Vagina (tissue), 2 donors: ENCODE results near the gene NPBWR2. TPM values are rescaled to one million over a fixed set of nuclear protein-coding genes. Genes with fewer than 3 reads are reported as not detected.
"Not testable (repeated sequence)": the region's sequence is repeated elsewhere in the genome, so short reads cannot be mapped to it uniquely, and the experiment has no call there.

Experiments used
- DNase-seq, 2 donors: peaks; one replicate each; pipeline ENCODE4 v3.0.0-alpha.2; 2017; ENCODE audit errors: extremely low spot score in 2 of 2
- H3K27ac ChIP-seq: fragments of 200-600 bp; sonication (generic); one replicate; pipeline ENCODE4 v1.5.1; 2019
- H3K27me3 ChIP-seq: fragments of 200-600 bp; sonication (generic); one replicate; pipeline ENCODE4 v1.5.1; 2019
- H3K36me3 ChIP-seq, 2 donors: fragments of 200-600 bp; sonication (generic); one replicate each; pipeline ENCODE4 v1.5.1; 2017 to 2019
- H3K4me1 ChIP-seq: fragments of 200-600 bp; sonication (generic); one replicate; pipeline ENCODE4 v1.5.1; 2019
- H3K4me3 ChIP-seq, 2 donors: fragments of 200-600 bp; sonication (generic); 1 replicate in 1 of 2; 2 replicates in 1 of 2; pipeline ENCODE4 v1.5.1; 2016 to 2019
- H3K9me3 ChIP-seq: fragments of 200-600 bp; sonication (generic); one replicate; pipeline ENCODE4 v1.5.1; 2019
- CTCF ChIP-seq, 3 experiments: fragments of 450-650 bp in 2 of 3; fragments of 200-600 bp in 1 of 3; sonication (generic) in 1 of 3; IDR thresholded peaks; one replicate each; pipeline ENCODE4 v1.5.1; 2017 to 2019; ENCODE audit warnings: antibody characterized with exemption in 3 of 3, mild to moderate bottlenecking in 2 of 3, moderate library complexity in 2 of 3
- POLR2A ChIP-seq, 2 donors: fragments of 450-650 bp; IDR thresholded peaks; one replicate each; pipeline ENCODE4 v1.6.1; 2017; ENCODE audit warnings: antibody characterized with exemption in 2 of 2, mild to moderate bottlenecking in 2 of 2, moderate library complexity in 2 of 2
- POLR2AphosphoS5 ChIP-seq, 2 donors: sonication (generic); formaldehyde crosslinking; IDR thresholded peaks; one replicate each; pipeline ENCODE4 v1.9.0; 2017; ENCODE audit warnings: antibody characterized with exemption in 2 of 2, mild to moderate bottlenecking in 2 of 2, low read depth in 1 of 2; ENCODE audit not compliant: insufficient read depth in 1 of 2
- intact Hi-C: fragments of 100-400 bp; cut with DNase I; formaldehyde crosslinking; loops from one replicate; pipeline ENCODE4 v1.15.1; 2023
- total RNA-seq: library from RNA; depleted of rRNA; stranded (reverse); fragments of >200 nt; gene quantifications from one replicate; pipeline ENCODE4 v1.2.3, GENCODE V29; 2016

Gene NPBWR2
- total RNA-seq, 1 donor from 2014 or later: not detected

GRCh38 chr20:64133951-64134407, 26.6 kb upstream of the NPBWR2 start:
- no peaks in the 10 kb centered on the region for H3K27me3 ChIP-seq
- no peak for TF ChIP-seq POLR2A (IDR thresholded peaks at IDR 0.05)
- TF ChIP-seq CTCF (IDR thresholded peaks at IDR 0.05): no peak
- no peak for TF ChIP-seq POLR2AphosphoS5 (IDR thresholded peaks at IDR 0.05; ENCODE audit: insufficient read depth in 1 of 2, low read depth in 1 of 2)
- no peak overlapping the region for H3K4me3 ChIP-seq
- no peak for DNase-seq
- H3K9me3 ChIP-seq: no peaks in the 10 kb centered on the region
- H3K4me1 ChIP-seq: no peaks in the 10 kb centered on the region
- no peak overlapping the region for H3K27ac ChIP-seq
- no peaks in the 10 kb centered on the region for H3K36me3 ChIP-seq
- intact Hi-C loops: no loop called here

- Histone ChIP-seq H3K4me3 (no peak overlapping the region), H3K9me3 (no peaks in the 10 kb centered on the region), H3K27ac (no peak overlapping the region), H3K4me1 (no peaks in the 10 kb centered on the region), H3K27me3 (no peaks in the 10 kb centered on the region), H3K36me3 (no peaks in the 10 kb centered on the region)
- DNase-seq: no peak
- TF ChIP-seq POLR2AphosphoS5 (IDR thresholded peaks at IDR 0.05; ENCODE audit: insufficient read depth in 1 of 2, low read depth in 1 of 2): no peak
- intact Hi-C loops: no loop called here
Observed at GRCh38 chr20:64131406-64131805, 24.0 kb upstream of the NPBWR2 start.

DNA sequence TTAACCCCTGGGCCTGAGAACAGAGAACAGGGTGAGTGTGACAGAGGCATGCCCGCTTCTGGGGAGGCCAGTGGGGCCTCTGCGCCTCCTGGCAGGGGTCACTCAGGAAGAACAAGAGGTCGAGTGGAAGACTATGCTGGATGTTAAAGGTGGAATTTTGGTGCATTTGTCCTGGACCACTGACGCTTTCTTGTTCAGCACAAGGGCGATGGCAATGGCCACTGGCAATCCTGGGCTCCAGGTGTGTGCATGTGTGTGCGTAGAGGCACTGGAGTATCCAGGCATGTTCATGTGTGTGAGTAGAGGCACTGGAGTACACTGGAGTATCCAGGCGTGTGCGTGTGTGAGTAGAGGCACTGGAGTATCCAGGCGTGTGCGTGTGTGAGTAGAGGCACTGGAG, 23.5 kb upstream of the NPBWR2 start:
- TF ChIP-seq POLR2AphosphoS5 (IDR thresholded peaks at IDR 0.05; ENCODE audit: insufficient read depth in 1 of 2, low read depth in 1 of 2): no peak
- TF ChIP-seq POLR2A (IDR thresholded peaks at IDR 0.05): no peak
- TF ChIP-seq CTCF (IDR thresholded peaks at IDR 0.05): no peak
- Histone ChIP-seq H3K4me1 (no peaks in the 10 kb centered on the region), H3K27ac (no peak overlapping the region), H3K36me3 (no peaks in the 10 kb centered on the region), H3K4me3 (no peak overlapping the region), H3K27me3 (no peaks in the 10 kb centered on the region), H3K9me3 (no peaks in the 10 kb centered on the region)
- intact Hi-C loops: no loop called here
- no peak for DNase-seq

DNA sequence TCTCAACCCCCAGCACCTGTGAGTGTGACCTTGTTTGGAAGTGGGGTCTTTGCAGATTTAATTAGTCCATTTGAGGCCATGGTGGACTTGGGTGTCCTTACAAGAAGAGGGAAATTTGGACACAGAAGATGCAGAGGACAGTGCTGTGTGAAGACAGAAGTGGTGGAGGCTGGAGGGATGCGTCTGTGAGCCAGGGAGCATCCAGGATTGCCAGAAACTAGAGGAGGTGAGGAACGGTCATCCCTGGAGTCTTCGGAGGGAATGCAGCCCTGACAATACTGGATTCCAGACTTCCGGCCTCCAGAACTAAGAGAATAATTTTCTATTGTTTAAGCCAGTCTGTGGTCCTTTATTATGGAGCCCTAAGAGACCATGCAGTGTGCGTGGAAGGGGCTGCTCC, 22.9 kb upstream of the NPBWR2 start:
- DNase-seq: no peak
- intact Hi-C loops: no loop called here
- no peak for TF ChIP-seq POLR2A (IDR thresholded peaks at IDR 0.05)

DNA sequence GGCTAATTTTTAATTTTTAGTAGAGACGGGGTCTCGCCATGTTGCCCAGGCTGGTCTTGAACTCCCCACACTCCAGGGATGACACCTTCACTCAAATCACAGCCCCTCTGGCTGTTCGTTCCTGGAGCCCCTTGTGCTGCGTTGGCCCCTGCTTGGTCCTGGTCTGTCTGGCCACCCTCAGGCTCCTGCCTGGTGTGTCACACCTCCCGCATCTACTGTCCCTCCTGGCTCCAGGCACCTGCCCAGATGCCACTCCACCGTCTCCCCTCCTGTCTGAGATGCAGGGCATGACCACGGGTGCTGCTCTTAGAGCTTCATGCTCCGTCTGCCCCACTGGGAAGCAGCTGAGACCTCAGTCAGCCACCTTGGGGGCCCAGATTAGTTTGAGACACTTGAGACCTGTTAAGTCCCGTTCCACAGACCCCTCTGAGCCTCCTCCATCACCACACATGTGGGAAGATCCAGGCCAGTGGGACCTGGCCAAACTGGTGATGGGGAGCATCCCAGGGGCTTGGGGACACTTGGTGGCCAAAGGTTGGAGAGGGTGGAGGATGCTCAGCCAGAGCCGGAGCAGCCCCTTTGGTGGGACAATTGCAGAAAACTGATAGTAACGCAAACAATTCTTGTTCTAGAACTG, 21.9 kb upstream of the NPBWR2 start:
- Histone ChIP-seq H3K9me3 (no peaks in the 10 kb centered on the region), H3K27me3 (no peaks in the 10 kb centered on the region), H3K27ac (no peak overlapping the region), H3K4me1 (no peaks in the 10 kb centered on the region), H3K36me3 (no peaks in the 10 kb centered on the region), H3K4me3 (no peak overlapping the region)
- DNase-seq: no peak
- intact Hi-C loops: no loop called here
- TF ChIP-seq POLR2A (IDR thresholded peaks at IDR 0.05): no peak
- TF ChIP-seq CTCF (IDR thresholded peaks at IDR 0.05): no peak
- no peak for TF ChIP-seq POLR2AphosphoS5 (IDR thresholded peaks at IDR 0.05; ENCODE audit: insufficient read depth in 1 of 2, low read depth in 1 of 2)

More for the DNA sequence above, 22.9 kb upstream of the NPBWR2 start:
- Histone ChIP-seq H3K9me3 (no peaks in the 10 kb centered on the region), H3K36me3 (no peaks in the 10 kb centered on the region), H3K4me1 (no peaks in the 10 kb centered on the region), H3K27ac (no peak overlapping the region), H3K27me3 (no peaks in the 10 kb centered on the region), H3K4me3 (no peak overlapping the region)

- H3K27ac ChIP-seq, H3K4me1 ChIP-seq, DNase-seq, H3K9me3 ChIP-seq, intact Hi-C loops, H3K27me3 ChIP-seq, H3K36me3 ChIP-seq, H3K4me3 ChIP-seq: not testable (repeated sequence)
Observed at GRCh38 chr20:64123517-64123916, 16.2 kb upstream of the NPBWR2 start.

DNA sequence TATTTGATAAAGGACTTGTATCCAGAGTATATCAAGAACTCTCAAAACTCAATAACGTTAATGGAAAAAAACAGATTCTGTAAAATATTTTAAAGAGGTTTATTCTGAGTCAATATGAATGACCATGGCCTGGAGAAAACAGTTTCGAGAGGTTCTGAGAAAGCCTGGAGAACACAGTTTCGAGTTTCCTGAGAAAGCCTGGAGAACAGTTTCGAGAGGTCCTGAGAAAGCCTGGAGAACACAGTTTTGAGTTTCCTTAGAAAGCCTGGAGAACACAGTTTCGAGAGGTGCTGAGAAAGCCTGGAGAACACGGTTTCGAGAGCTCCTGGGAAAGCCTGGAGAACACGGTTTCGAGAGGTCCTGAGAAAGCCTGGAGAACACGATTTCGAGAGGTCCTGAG, 15.6 kb upstream of the NPBWR2 start:
- H3K27me3 ChIP-seq, H3K27ac ChIP-seq, H3K9me3 ChIP-seq, H3K4me3 ChIP-seq, intact Hi-C loops, H3K36me3 ChIP-seq, H3K4me1 ChIP-seq, DNase-seq: not testable (repeated sequence)
